ENCODE measurements around the gene AADACL4.

The AADACL4 gene

DNA sequence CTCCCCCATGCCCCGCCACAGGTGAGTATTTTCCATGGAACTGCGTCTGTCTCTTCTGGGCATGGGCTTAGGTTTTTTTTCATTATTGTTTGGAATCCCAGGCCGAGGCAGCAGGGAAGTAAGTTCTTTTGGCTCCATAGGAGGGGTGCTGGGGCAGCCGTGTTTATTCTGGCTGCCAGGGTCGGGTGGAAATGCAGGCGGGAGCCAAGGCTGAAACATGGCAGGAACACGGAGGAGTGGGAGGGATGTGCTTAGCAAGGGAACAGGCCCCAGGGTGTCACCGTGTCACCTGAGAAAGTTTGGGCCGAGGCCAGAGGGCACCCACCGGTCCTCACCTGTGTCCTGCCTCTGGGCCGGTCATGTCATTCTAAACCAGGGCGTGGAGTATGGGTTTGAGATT lies 21.4 kb upstream of the AADACL4 start:
- TF ChIP-seq JUND (IDR thresholded peaks at IDR 0.05; ENCODE audit: low read depth) = no peak
- in situ Hi-C loops (cut with HindIII; ENCODE audit: low pct_unique_long_range_greater_than_20kb, low sequenced_read_pairs) = no loop called here
- DNase-seq (ENCODE audit: low read depth in 1 of 2, low spot score in 1 of 2) = no peak

DNA sequence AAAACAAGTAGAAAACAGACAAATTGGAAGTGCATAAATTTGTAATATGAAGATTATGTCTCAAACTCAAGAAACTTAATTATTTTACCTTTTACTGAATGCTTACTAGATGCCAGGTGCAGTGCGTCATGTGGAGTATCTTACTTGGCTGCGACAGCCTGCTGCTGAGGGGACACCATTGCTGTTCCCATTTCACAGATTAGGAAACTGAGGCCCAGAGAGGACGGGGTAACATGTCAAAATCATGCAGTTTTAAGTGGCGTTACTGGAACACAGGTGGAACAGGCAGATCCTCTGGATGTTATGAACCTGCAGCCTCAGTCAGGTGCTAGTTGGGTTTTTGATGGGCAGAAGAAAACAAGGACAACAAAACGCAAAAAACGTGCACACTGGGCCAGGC lies 18.6 kb upstream of the AADACL4 start:
- DNase-seq (ENCODE audit: low read depth in 1 of 2, low spot score in 1 of 2) = no peak
- in situ Hi-C loops (cut with HindIII; ENCODE audit: low pct_unique_long_range_greater_than_20kb, low sequenced_read_pairs) = no loop called here
- TF ChIP-seq JUND (IDR thresholded peaks at IDR 0.05; ENCODE audit: low read depth) = no peak

DNA sequence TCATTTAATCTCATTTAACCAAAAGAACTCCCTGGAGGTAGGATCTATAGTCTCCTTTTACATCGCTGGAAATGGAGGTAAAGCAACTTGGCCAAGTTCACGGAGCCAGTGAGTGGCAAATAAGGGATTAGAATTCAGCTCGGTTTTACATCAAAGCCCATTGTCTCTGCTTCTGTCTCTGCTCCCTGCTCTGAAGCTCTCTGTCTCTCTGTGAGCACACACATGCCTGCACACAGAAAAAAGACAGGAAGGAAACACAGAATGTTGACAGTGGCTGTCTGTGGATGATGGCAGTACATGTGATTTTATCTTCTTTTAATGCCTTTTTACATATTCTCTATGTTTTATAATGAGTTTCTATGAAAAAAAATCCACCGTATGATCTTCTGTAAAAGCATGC lies 17.0 kb upstream of the AADACL4 start:
- TF ChIP-seq JUND (IDR thresholded peaks at IDR 0.05; ENCODE audit: low read depth) = no peak
- in situ Hi-C loops (cut with HindIII; ENCODE audit: low pct_unique_long_range_greater_than_20kb, low sequenced_read_pairs) = no loop called here
- DNase-seq (ENCODE audit: low read depth in 1 of 2, low spot score in 1 of 2) = no peak

DNA sequence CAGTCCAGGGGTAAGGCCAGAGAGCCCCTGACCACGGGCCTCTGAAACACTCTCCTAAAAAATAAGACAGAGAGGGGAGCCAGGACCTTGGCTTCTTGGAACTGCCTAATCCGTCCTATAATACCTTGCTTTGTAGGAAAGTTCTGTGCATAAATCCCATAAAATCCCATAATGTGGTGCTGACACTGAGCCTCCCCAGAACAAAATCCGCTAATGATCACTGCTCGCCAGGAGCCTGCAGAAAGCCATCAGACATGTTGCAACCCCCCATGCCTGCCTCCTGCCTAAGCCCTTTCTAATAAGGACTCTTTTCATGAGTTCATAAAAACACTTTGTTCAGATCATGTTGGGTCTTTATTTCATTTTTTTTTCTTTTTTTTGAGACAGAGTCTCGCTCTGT lies 16.6 kb upstream of the AADACL4 start:
- in situ Hi-C loops (cut with HindIII; ENCODE audit: low pct_unique_long_range_greater_than_20kb, low sequenced_read_pairs) = no loop called here
- no peak for TF ChIP-seq JUND (IDR thresholded peaks at IDR 0.05; ENCODE audit: low read depth)
- DNase-seq (ENCODE audit: low read depth in 1 of 2, low spot score in 1 of 2) = no peak

DNA sequence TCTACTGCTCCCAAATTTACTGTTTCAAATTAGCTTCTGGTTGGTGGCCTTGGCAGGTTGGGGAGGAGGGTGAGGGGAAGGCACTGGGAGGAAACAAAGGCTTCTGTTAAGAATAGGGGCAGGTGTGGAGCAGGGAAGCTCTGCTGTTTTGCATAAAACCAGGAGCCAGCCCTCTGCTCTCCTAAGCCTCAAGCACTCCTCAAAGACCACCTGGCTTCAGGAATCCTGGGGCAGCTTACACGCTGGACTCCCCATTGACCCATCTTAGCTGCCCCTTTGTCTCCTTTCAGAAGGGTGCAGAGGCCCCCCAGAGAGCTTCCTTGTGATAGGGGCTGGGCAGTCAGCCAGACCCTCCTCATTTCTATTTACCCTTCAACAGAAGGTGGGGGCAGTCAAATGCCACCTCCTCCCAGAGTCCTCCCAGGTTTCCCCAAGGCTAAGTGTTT lies 14.4 kb upstream of the AADACL4 start:
- in situ Hi-C loops (cut with HindIII; ENCODE audit: low pct_unique_long_range_greater_than_20kb, low sequenced_read_pairs) = no loop called here
- DNase-seq (ENCODE audit: low read depth in 1 of 2, low spot score in 1 of 2) = no peak
- TF ChIP-seq JUND (IDR thresholded peaks at IDR 0.05; ENCODE audit: low read depth) = no peak

DNA sequence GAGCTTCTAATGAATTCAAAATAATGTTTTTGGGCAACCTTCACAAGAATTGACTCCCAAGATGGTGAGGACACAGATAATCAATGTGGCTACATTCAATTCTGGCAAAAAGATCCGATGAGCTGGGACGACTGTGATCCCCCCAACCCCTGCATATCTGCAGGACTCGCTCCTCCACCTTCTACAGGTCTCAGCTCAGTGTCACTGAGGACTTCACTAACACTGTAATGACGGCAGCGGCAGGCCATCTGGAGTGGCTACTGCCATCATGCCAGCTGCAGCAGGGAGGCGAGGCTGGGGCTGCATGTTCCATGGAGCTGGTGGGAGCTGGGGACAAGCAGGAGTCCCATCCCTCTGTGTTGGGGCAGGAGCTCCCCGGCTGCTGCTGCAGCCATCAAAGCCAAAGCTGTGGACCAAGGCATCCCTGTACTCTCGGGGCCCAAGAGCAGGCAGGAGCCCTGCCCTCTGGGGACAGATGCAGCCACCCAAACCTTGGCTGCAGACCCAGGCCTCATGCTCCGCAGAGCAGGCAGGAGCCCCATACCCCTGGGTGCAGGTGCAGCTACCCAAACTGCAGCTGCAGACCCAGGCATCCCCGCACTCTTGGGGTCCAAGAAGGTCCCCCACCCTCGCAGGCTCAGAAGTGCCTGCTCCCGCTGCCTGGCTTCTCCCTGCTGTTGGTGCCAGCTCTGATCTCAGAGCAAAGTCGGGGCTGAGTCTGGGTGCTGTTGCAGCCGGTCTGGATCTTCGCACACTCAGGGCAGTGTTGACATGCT lies 13.7 kb upstream of the AADACL4 start:
- DNase-seq (ENCODE audit: low read depth in 1 of 2, low spot score in 1 of 2) = no peak
- TF ChIP-seq JUND (IDR thresholded peaks at IDR 0.05; ENCODE audit: low read depth) = no peak
- in situ Hi-C loops (cut with HindIII; ENCODE audit: low pct_unique_long_range_greater_than_20kb, low sequenced_read_pairs) = no loop called here

DNA sequence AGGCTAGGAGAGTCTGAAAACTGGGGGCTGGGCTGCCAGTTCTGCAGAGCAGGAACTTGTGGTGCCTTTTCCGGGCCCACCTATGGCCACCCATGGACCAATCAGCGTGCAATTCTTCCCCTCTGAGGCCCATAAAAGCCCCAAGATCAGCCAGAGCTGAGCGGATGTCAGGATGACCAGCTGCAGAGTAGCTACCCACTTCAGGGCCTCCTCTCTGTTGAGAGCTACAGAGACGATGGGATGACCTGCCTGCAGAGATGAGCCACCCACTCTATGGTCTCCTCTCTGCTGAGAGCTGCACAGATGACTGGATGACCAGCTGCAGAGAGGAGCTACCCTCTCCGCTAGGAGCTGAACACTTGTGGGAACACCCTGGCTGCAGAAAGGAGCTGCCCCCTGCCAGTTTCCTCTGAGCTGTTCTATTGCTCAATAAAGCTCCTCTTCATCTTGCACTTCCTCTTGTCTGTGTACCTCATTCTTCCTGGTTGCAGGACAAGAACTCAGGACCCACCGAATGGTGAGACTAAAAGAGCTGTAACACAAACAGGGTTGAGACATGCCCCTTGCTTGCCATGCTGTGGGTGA lies 12.8 kb upstream of the AADACL4 start:
- in situ Hi-C loops (cut with HindIII; ENCODE audit: low pct_unique_long_range_greater_than_20kb, low sequenced_read_pairs) = no loop called here
- no peak for DNase-seq (ENCODE audit: low read depth in 1 of 2, low spot score in 1 of 2)

DNA sequence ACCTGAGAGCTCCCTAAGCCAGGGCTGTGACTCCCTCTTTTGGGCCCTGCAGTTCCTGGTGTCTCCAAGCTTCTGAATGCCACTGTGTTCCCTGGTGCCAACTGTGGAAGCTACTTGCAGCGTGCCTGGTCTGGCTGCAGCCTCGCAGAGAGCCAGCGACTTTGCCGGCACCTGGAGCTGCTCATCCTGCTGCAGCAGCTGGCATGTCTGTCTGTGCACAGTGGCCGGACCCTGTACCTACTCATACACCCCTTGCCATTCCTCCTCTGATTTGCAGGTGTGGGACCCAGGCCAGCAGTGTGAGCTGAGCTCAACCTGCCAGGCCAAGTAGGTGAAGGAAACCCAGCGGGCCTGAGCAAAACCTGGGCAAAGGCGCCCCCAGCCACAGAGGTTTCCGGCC lies 12.3 kb upstream of the AADACL4 start:
- no peak for DNase-seq (ENCODE audit: low read depth in 1 of 2, low spot score in 1 of 2)
- in situ Hi-C loops (cut with HindIII; ENCODE audit: low pct_unique_long_range_greater_than_20kb, low sequenced_read_pairs) = no loop called here
- no peak for TF ChIP-seq JUND (IDR thresholded peaks at IDR 0.05; ENCODE audit: low read depth)

More for the DNA sequence above, 12.8 kb upstream of the AADACL4 start:
- TF ChIP-seq JUND (IDR thresholded peaks at IDR 0.05; ENCODE audit: low read depth) = no peak

DNA sequence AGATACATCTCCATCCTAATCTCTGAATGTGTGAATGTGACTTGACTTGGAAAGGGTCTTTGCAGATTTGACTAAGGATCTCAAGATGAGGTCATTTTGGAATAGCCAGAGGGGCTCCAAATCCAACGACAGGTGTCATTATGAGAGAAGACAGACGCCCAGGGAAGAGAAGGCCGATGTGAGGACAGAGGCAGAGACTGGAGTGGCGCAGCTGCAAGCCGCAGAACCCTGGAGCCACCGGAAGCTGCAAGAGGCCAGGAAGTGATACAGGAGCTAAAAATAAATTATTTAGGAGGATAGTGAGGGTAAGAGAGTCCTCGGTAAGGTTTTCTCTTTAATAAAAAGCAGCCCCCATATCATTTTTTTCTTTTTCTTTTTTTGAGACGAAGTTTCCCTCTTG lies 9.7 kb upstream of the AADACL4 start:
- TF ChIP-seq JUND (IDR thresholded peaks at IDR 0.05; ENCODE audit: low read depth) = no peak
- in situ Hi-C loops (cut with HindIII; ENCODE audit: low pct_unique_long_range_greater_than_20kb, low sequenced_read_pairs) = no loop called here
- DNase-seq (ENCODE audit: low read depth in 1 of 2, low spot score in 1 of 2) = no peak

DNA sequence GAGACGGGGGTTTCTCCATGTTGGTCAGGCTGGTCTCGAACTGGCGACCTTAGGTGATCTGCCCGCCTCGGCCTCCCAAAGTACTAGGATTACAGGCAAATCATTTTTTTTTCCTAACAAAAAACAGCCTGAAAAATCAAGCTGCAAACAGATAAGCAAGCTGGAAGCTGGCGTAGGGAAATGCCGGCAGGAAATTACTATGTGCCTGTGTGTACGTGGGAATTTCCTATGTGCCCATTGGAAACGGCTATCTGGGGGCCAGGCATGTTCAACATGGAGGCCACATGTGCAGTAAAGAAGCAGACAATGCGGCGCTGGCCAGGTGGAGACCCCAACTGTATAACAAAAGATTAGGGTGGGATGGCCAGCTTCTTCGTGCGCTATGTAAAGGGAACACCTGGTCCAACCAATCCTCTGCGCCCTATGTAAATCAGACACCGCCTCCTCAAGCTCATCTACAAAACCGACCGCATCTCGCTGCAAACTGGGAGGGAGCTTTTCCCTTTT lies 9.1 kb upstream of the AADACL4 start:
- in situ Hi-C loops (cut with HindIII; ENCODE audit: low pct_unique_long_range_greater_than_20kb, low sequenced_read_pairs) = no loop called here
- DNase-seq (ENCODE audit: low read depth in 1 of 2, low spot score in 1 of 2) = no peak
- no peak for TF ChIP-seq JUND (IDR thresholded peaks at IDR 0.05; ENCODE audit: low read depth)

DNA sequence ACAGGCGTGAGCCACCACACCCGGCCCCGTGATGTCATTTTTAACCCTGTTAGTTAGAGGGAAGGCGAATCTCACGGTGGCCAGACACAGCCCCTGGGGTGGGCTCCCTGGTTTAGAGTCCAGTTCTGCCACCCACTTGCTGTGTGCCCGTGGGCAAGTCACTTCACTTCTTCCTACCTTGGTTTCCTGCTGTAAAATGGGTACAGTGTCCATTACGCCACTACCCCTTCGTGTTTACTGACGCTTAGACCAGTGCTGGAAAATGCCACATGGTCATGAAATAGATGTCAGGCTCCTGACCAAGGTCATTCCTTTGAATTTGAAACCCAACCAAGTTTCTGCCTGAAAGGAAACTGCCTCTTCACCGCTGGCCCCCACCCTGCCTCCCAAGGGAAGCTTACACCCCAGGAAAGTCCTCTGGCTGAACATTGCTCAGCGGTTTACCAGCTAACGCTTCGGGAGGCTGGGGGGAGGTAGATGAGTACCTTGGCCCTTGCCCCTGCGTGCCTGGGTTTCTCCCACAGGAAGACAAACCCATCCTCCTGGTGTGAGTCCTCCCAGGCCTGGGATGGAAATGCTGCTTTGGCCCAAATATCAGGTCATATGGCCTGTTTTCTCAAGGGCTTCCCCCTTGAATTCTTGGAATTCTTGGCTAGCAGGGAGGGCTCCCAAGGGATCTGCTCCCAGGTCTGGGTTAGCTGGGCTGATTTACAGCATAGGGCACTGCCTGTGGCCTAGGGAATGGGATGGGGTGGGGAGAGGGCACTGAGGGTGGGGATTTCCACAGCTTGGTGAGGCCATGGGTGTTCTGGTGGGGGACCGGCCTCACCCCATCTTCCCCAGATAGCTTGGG lies 7.6 kb upstream of the AADACL4 start:
- TF ChIP-seq JUND (IDR thresholded peaks at IDR 0.05; ENCODE audit: low read depth) = no peak
- in situ Hi-C loops (cut with HindIII; ENCODE audit: low pct_unique_long_range_greater_than_20kb, low sequenced_read_pairs) = no loop called here
- DNase-seq (ENCODE audit: low read depth in 1 of 2, low spot score in 1 of 2) = no peak

DNA sequence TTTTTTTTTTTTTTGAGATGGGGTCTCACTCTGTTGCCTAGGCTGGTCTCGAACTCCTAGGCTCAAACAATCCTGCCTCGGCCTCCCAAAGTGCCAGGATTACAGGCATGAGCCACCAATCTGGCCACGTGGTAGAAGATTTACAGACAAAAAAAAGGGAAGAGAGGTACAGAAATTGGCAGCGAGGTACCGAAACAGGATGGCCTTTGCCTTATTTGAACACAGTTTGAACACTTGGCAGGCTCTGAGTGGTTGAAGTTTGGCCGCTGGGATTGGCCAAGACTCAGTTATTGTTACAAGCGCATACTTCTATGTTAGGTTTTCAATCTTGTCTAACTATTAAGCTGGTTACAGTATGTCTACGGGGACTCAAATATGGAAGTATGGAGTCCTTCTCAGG lies 6.2 kb upstream of the AADACL4 start:
- no peak for TF ChIP-seq JUND (IDR thresholded peaks at IDR 0.05; ENCODE audit: low read depth)
- in situ Hi-C loops (cut with HindIII; ENCODE audit: low pct_unique_long_range_greater_than_20kb, low sequenced_read_pairs) = no loop called here
- no peak for DNase-seq (ENCODE audit: low read depth in 1 of 2, low spot score in 1 of 2)
